Measurements from ENCODE around the gene CLCA1.
A peak's percentile ranks its signal among the peaks of the same experiment; 100 is the strongest.

CLCA1 gene

GRCh38 chr1:86468501-86468977, at the start of gene CLCA1:
Gene CLCA1 (plus strand): TSS chr1:86468927. CDS start chr1:86468972, 45 bp downstream.
- peaks cover 17% of the 10 kb centered on the region for H3K27me3 Mint-ChIP-seq (ENCODE audit: low read depth)
- H3K4me1 Mint-ChIP-seq (ENCODE audit: low read depth): no peaks in the 10 kb centered on the region
- H3K9me3 Mint-ChIP-seq: no peaks in the 10 kb centered on the region
- H3K36me3 Mint-ChIP-seq (ENCODE audit: low read depth): no peaks in the 10 kb centered on the region
- no peak within 1 kb of the TSS for H3K4me3 Mint-ChIP-seq
- H3K27ac Mint-ChIP-seq: no peak within 1 kb of the TSS

GRCh38 chr1:86419277-86419903, 49.3 kb upstream of the CLCA1 start:
- Mint-ChIP-seq H3K27me3 (ENCODE audit: low read depth) (peaks cover 16% of the 10 kb centered on the region), H3K36me3 (ENCODE audit: low read depth) (no peaks in the 10 kb centered on the region), H3K27ac (no peak overlapping the region), H3K4me3 (peak overlapping the region; percentile 8), H3K9me3 (no peaks in the 10 kb centered on the region), H3K4me1 (ENCODE audit: low read depth) (peaks cover 2% of the 10 kb centered on the region)

GRCh38 chr1:86421601-86422280, 47.0 kb upstream of the CLCA1 start:
- Mint-ChIP-seq H3K4me3 (no peak overlapping the region), H3K4me1 (ENCODE audit: low read depth) (peaks cover 2% of the 10 kb centered on the region), H3K27ac (no peak overlapping the region), H3K9me3 (no peaks in the 10 kb centered on the region), H3K27me3 (ENCODE audit: low read depth) (peaks cover 28% of the 10 kb centered on the region), H3K36me3 (ENCODE audit: low read depth) (no peaks in the 10 kb centered on the region)

- no peak overlapping the region for H3K4me3 Mint-ChIP-seq
- H3K36me3 Mint-ChIP-seq (ENCODE audit: low read depth): no peaks in the 10 kb centered on the region
- no peak overlapping the region for H3K27ac Mint-ChIP-seq
- H3K27me3 Mint-ChIP-seq (ENCODE audit: low read depth): peaks cover 28% of the 10 kb centered on the region
- H3K4me1 Mint-ChIP-seq (ENCODE audit: low read depth): peaks cover 2% of the 10 kb centered on the region
- H3K9me3 Mint-ChIP-seq: no peaks in the 10 kb centered on the region
Observed at GRCh38 chr1:86423473-86423872, 45.3 kb upstream of the CLCA1 start.

- Mint-ChIP-seq H3K4me1 (ENCODE audit: low read depth) (peaks cover 2% of the 10 kb centered on the region), H3K27ac (no peak within 1 kb of the TSS), H3K9me3 (no peaks in the 10 kb centered on the region), H3K27me3 (ENCODE audit: low read depth) (peaks cover 28% of the 10 kb centered on the region), H3K36me3 (ENCODE audit: low read depth) (no peaks in the 10 kb centered on the region), H3K4me3 (no peak within 1 kb of the TSS)
Observed at GRCh38 chr1:86423873-86424272, 44.9 kb upstream of the CLCA1 start, which contains the start of gene CLCA2. Gene CLCA2 (plus strand): TSS chr1:86424171. CDS start chr1:86424248, 77 bp downstream.

- Mint-ChIP-seq H3K4me1 (ENCODE audit: low read depth) (no peaks in the 10 kb centered on the region), H3K9me3 (no peaks in the 10 kb centered on the region), H3K4me3 (no peak overlapping the region), H3K27ac (no peak overlapping the region), H3K36me3 (ENCODE audit: low read depth) (no peaks in the 10 kb centered on the region), H3K27me3 (ENCODE audit: low read depth) (peaks cover 21% of the 10 kb centered on the region)
Observed at GRCh38 chr1:86429122-86429725, 39.5 kb upstream of the CLCA1 start.

- Mint-ChIP-seq H3K27ac (no peak overlapping the region), H3K27me3 (ENCODE audit: low read depth) (peaks cover 19% of the 10 kb centered on the region), H3K4me1 (ENCODE audit: low read depth) (no peaks in the 10 kb centered on the region), H3K36me3 (ENCODE audit: low read depth) (no peaks in the 10 kb centered on the region), H3K4me3 (no peak overlapping the region), H3K9me3 (no peaks in the 10 kb centered on the region)
Observed at GRCh38 chr1:86429835-86430234, 38.9 kb upstream of the CLCA1 start.

GRCh38 chr1:86430376-86430775, 38.4 kb upstream of the CLCA1 start:
- no peak overlapping the region for H3K4me3 Mint-ChIP-seq
- H3K27me3 Mint-ChIP-seq (ENCODE audit: low read depth): peaks cover 15% of the 10 kb centered on the region
- H3K27ac Mint-ChIP-seq: no peak overlapping the region
- no peaks in the 10 kb centered on the region for H3K36me3 Mint-ChIP-seq (ENCODE audit: low read depth)
- no peaks in the 10 kb centered on the region for H3K4me1 Mint-ChIP-seq (ENCODE audit: low read depth)
- H3K9me3 Mint-ChIP-seq: no peaks in the 10 kb centered on the region

GRCh38 chr1:86434059-86434458, 34.7 kb upstream of the CLCA1 start:
- Mint-ChIP-seq H3K4me1 (ENCODE audit: low read depth) (no peaks in the 10 kb centered on the region), H3K9me3 (no peaks in the 10 kb centered on the region), H3K27ac (no peak overlapping the region), H3K4me3 (no peak overlapping the region), H3K36me3 (ENCODE audit: low read depth) (no peaks in the 10 kb centered on the region), H3K27me3 (ENCODE audit: low read depth) (peaks cover 24% of the 10 kb centered on the region)

GRCh38 chr1:86435327-86435726, 33.4 kb upstream of the CLCA1 start:
- no peak overlapping the region for H3K27ac Mint-ChIP-seq
- H3K4me3 Mint-ChIP-seq: no peak overlapping the region
- H3K27me3 Mint-ChIP-seq (ENCODE audit: low read depth): peaks cover 25% of the 10 kb centered on the region
- no peaks in the 10 kb centered on the region for H3K9me3 Mint-ChIP-seq
- no peaks in the 10 kb centered on the region for H3K4me1 Mint-ChIP-seq (ENCODE audit: low read depth)
- H3K36me3 Mint-ChIP-seq (ENCODE audit: low read depth): no peaks in the 10 kb centered on the region

- no peaks in the 10 kb centered on the region for H3K9me3 Mint-ChIP-seq
- H3K4me1 Mint-ChIP-seq (ENCODE audit: low read depth): no peaks in the 10 kb centered on the region
Observed at GRCh38 chr1:86436041-86436440, 32.7 kb upstream of the CLCA1 start.

GRCh38 chr1:86441581-86441980, 27.1 kb upstream of the CLCA1 start:
- Mint-ChIP-seq H3K36me3 (ENCODE audit: low read depth) (no peaks in the 10 kb centered on the region), H3K4me1 (ENCODE audit: low read depth) (peaks cover 3% of the 10 kb centered on the region), H3K4me3 (no peak overlapping the region), H3K9me3 (no peaks in the 10 kb centered on the region), H3K27ac (no peak overlapping the region), H3K27me3 (ENCODE audit: low read depth) (peaks cover 15% of the 10 kb centered on the region)

More at GRCh38 chr1:86436041-86436440, 32.7 kb upstream of the CLCA1 start:
- H3K27me3 Mint-ChIP-seq (ENCODE audit: low read depth): peaks cover 25% of the 10 kb centered on the region
- H3K4me3 Mint-ChIP-seq: no peak overlapping the region
- no peak overlapping the region for H3K27ac Mint-ChIP-seq
- H3K36me3 Mint-ChIP-seq (ENCODE audit: low read depth): no peaks in the 10 kb centered on the region

- Mint-ChIP-seq H3K27me3 (ENCODE audit: low read depth) (peaks cover 13% of the 10 kb centered on the region), H3K4me1 (ENCODE audit: low read depth) (peaks cover 3% of the 10 kb centered on the region), H3K4me3 (no peak overlapping the region), H3K9me3 (no peaks in the 10 kb centered on the region), H3K27ac (no peak overlapping the region), H3K36me3 (ENCODE audit: low read depth) (no peaks in the 10 kb centered on the region)
Observed at GRCh38 chr1:86441997-86442396, 26.7 kb upstream of the CLCA1 start.

GRCh38 chr1:86445919-86446318, 22.8 kb upstream of the CLCA1 start:
- no peak overlapping the region for H3K4me3 Mint-ChIP-seq
- peaks cover 3% of the 10 kb centered on the region for H3K27me3 Mint-ChIP-seq (ENCODE audit: low read depth)
- H3K4me1 Mint-ChIP-seq (ENCODE audit: low read depth): peaks cover 3% of the 10 kb centered on the region
- no peak overlapping the region for H3K27ac Mint-ChIP-seq
- no peaks in the 10 kb centered on the region for H3K9me3 Mint-ChIP-seq
- no peaks in the 10 kb centered on the region for H3K36me3 Mint-ChIP-seq (ENCODE audit: low read depth)
